Esophagus muscularis mucosa (tissue), 3 donors: ENCODE data around the gene SNX1.

Source experiments
- POLR2A ChIP-seq: fragments of 450-650 bp; IDR thresholded peaks from one replicate; pipeline ENCODE4 v1.6.1; 2017; ENCODE audit warnings: antibody characterized with exemption, moderate library complexity, mild to moderate bottlenecking, low read depth
- POLR2AphosphoS5 ChIP-seq, 2 donors: sonication (generic); formaldehyde crosslinking; IDR thresholded peaks; one replicate each; pipeline ENCODE4 v1.6.1; 2017; ENCODE audit warnings: antibody characterized with exemption in 2 of 2
- TF ChIP-seq, protein P1 (sequence below), 3 experiments: fragments of 200-600 bp in 2 of 3; fragments of 450-650 bp in 1 of 3; sonication (generic) in 2 of 3; IDR thresholded peaks; one replicate each; pipeline ENCODE4 v1.5.1; 2017 to 2019; ENCODE audit warnings: antibody characterized with exemption in 3 of 3, mild to moderate bottlenecking in 2 of 3, moderate library complexity in 1 of 3

- no peak for TF ChIP-seq POLR2AphosphoS5 (IDR thresholded peaks at IDR 0.05)
- TF ChIP-seq, protein P1, sequence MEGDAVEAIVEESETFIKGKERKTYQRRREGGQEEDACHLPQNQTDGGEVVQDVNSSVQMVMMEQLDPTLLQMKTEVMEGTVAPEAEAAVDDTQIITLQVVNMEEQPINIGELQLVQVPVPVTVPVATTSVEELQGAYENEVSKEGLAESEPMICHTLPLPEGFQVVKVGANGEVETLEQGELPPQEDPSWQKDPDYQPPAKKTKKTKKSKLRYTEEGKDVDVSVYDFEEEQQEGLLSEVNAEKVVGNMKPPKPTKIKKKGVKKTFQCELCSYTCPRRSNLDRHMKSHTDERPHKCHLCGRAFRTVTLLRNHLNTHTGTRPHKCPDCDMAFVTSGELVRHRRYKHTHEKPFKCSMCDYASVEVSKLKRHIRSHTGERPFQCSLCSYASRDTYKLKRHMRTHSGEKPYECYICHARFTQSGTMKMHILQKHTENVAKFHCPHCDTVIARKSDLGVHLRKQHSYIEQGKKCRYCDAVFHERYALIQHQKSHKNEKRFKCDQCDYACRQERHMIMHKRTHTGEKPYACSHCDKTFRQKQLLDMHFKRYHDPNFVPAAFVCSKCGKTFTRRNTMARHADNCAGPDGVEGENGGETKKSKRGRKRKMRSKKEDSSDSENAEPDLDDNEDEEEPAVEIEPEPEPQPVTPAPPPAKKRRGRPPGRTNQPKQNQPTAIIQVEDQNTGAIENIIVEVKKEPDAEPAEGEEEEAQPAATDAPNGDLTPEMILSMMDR (IDR thresholded peaks at IDR 0.05): no peak
- no peak for TF ChIP-seq POLR2A
Measured at GRCh38 chr15:64107337-64107736, 11.6 kb downstream of the SNX1 start.
